ENCODE results near the gene CCDC106.

Gene CCDC106

DNA sequence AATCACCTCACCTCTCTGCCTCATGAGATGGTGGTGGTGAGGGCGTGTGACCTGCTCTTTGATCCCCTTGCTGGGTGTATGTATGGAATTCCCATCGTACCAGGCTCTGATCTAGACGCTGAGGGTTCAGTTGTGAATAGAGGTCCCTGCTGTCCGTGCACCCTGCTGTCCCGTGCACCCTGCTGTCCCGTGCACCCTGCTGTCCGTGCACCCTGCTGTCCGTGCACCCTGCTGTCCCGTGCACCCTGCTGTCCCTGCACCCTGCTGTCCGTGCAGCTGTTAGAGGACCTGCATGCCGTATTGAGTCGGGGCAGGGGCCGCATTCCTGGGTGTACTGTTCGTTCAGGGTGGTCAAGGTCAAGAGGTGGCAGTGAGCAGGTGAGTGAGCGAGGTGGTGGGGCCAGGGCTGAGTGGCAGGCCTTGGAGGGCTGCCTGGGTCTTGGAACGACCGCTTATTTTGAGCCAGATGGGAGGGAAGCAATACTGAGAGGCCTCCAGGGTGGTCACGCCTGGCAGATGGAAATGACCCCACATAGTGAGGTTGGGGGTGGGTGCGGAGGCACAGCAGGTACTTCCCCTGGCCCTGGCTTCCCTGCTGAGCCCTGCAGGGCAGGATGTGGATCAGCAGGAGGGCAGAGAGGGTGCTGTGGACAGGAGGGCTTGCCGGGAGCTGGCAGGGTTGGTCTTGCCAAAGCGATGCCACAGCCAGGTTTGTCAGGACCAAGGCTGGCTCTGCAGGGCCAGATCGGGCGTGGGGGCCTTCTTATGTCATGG is 22.5 kb downstream of the CCDC106 start:
- Histone ChIP-seq H3K36me3 (ENCODE audit: insufficient read depth, insufficient read length, low read length) (peaks cover 65% of the 10 kb centered on the region), H3K4me1 (ENCODE audit: insufficient read depth, insufficient read length) (peaks cover 11% of the 10 kb centered on the region)
- DNase-seq (ENCODE audit: low read depth, low spot score) = peak; percentile 25

GRCh38 chr19:55671054-55671378 is 23.0 kb downstream of the CCDC106 start:
- no peak overlapping the region for H3K9ac ChIP-seq (ENCODE audit: insufficient read length, low read depth)
- H3K9me3 ChIP-seq (ENCODE audit: insufficient read depth, low read length) = no peaks in the 10 kb centered on the region
- H3K36me3 ChIP-seq (ENCODE audit: insufficient read depth, insufficient read length, low read length) = peaks cover 61% of the 10 kb centered on the region
- no peak overlapping the region for H3K4me3 ChIP-seq (ENCODE audit: insufficient read length, low read depth)
- no peak for DNase-seq (ENCODE audit: low read depth, low spot score)
- peaks cover 11% of the 10 kb centered on the region for H3K4me1 ChIP-seq (ENCODE audit: insufficient read depth, insufficient read length)
- no peaks in the 10 kb centered on the region for H3K27me3 ChIP-seq (ENCODE audit: insufficient read depth, insufficient read length)
- TF ChIP-seq YY1 (IDR thresholded peaks at IDR 0.05; ENCODE audit: insufficient read depth, insufficient read length) (no peak), SUZ12 (IDR thresholded peaks at IDR 0.05; ENCODE audit: extremely low read depth, insufficient read depth, insufficient read length) (no peak), ZNF274 (IDR thresholded peaks at IDR 0.05; ENCODE audit: low read depth, low read length) (no peak)

More for the DNA sequence above, 22.5 kb downstream of the CCDC106 start:
- Histone ChIP-seq H3K9ac (ENCODE audit: insufficient read length, low read depth) (no peak overlapping the region), H3K9me3 (ENCODE audit: insufficient read depth, low read length) (no peaks in the 10 kb centered on the region), H3K27me3 (ENCODE audit: insufficient read depth, insufficient read length) (no peaks in the 10 kb centered on the region), H3K4me3 (ENCODE audit: insufficient read length, low read depth) (no peak overlapping the region)
- no peak for TF ChIP-seq ZNF274 (IDR thresholded peaks at IDR 0.05; ENCODE audit: low read depth, low read length)
- no peak for TF ChIP-seq SUZ12 (IDR thresholded peaks at IDR 0.05; ENCODE audit: extremely low read depth, insufficient read depth, insufficient read length)
- TF ChIP-seq YY1 (IDR thresholded peaks at IDR 0.05; ENCODE audit: insufficient read depth, insufficient read length) = no peak

GRCh38 chr19:55672418-55672817 is 24.4 kb downstream of the CCDC106 start:
- no peak overlapping the region for H3K4me3 ChIP-seq (ENCODE audit: insufficient read length, low read depth)
- no peak for TF ChIP-seq ZNF274 (IDR thresholded peaks at IDR 0.05; ENCODE audit: low read depth, low read length)
- TF ChIP-seq YY1 (IDR thresholded peaks at IDR 0.05; ENCODE audit: insufficient read depth, insufficient read length) = no peak
- TF ChIP-seq SUZ12 (IDR thresholded peaks at IDR 0.05; ENCODE audit: extremely low read depth, insufficient read depth, insufficient read length) = no peak
- H3K27me3 ChIP-seq (ENCODE audit: insufficient read depth, insufficient read length) = no peaks in the 10 kb centered on the region
- no peak overlapping the region for H3K9ac ChIP-seq (ENCODE audit: insufficient read length, low read depth)
- no peaks in the 10 kb centered on the region for H3K9me3 ChIP-seq (ENCODE audit: insufficient read depth, low read length)
- H3K4me1 ChIP-seq (ENCODE audit: insufficient read depth, insufficient read length) = peaks cover 4% of the 10 kb centered on the region
- peaks cover 57% of the 10 kb centered on the region for H3K36me3 ChIP-seq (ENCODE audit: insufficient read depth, insufficient read length, low read length)
- DNase-seq (ENCODE audit: low read depth, low spot score) = no peak

DNA sequence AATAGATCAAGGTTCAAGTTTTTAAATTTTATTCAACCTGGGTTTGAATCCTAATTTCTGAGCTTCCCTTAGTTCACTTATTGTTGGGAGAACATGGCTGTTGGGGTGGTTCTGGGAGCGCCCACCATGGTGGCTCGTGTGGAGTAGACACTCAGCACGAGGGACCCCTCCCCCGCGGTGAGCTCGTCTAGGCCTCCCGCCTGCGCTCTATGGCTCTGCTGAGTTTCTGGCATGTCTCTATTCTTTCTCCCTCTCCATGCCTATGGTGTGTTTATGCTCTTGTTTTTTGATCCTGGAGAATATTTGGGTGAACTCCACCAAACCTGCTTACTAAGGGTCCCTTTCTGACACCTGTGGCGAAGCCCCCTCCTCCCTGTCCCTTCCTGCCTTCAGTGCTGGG is 25.5 kb downstream of the CCDC106 start:
- DNase-seq (ENCODE audit: low read depth, low spot score) = no peak
- H3K4me3 ChIP-seq (ENCODE audit: insufficient read length, low read depth) = no peak overlapping the region
- peaks cover 4% of the 10 kb centered on the region for H3K4me1 ChIP-seq (ENCODE audit: insufficient read depth, insufficient read length)
- no peak for TF ChIP-seq ZNF274 (IDR thresholded peaks at IDR 0.05; ENCODE audit: low read depth, low read length)
- TF ChIP-seq YY1 (IDR thresholded peaks at IDR 0.05; ENCODE audit: insufficient read depth, insufficient read length) = no peak
- TF ChIP-seq SUZ12 (IDR thresholded peaks at IDR 0.05; ENCODE audit: extremely low read depth, insufficient read depth, insufficient read length) = no peak
- H3K27me3 ChIP-seq (ENCODE audit: insufficient read depth, insufficient read length) = no peaks in the 10 kb centered on the region
- peaks cover 58% of the 10 kb centered on the region for H3K36me3 ChIP-seq (ENCODE audit: insufficient read depth, insufficient read length, low read length)
- H3K9me3 ChIP-seq (ENCODE audit: insufficient read depth, low read length) = no peaks in the 10 kb centered on the region
- H3K9ac ChIP-seq (ENCODE audit: insufficient read length, low read depth) = no peak overlapping the region

DNA sequence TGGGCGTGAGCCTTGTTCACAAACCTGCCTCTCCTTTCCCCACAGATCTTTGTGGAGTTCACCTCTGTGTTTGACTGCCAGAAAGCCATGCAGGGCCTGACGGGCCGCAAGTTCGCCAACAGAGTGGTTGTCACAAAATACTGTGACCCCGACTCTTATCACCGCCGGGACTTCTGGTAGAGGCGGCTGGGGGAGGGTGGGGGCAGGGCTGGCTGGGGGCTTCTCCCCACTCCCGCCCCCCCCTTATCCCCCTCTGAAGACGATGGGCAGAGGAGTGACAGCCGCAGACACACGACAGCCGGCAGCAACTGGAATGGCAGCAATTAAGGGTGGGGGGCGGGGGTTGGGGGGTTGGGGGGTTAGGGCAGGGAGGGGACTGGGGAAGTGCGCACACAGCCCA is 25.9 kb downstream of the CCDC106 start:
- TF ChIP-seq ZNF274 (IDR thresholded peaks at IDR 0.05; ENCODE audit: low read depth, low read length) (no peak), YY1 (IDR thresholded peaks at IDR 0.05; ENCODE audit: insufficient read depth, insufficient read length) (no peak), SUZ12 (IDR thresholded peaks at IDR 0.05; ENCODE audit: extremely low read depth, insufficient read depth, insufficient read length) (no peak)
- peaks cover 4% of the 10 kb centered on the region for H3K4me1 ChIP-seq (ENCODE audit: insufficient read depth, insufficient read length)
- H3K9ac ChIP-seq (ENCODE audit: insufficient read length, low read depth) = no peak overlapping the region
- H3K36me3 ChIP-seq (ENCODE audit: insufficient read depth, insufficient read length, low read length) = peaks cover 59% of the 10 kb centered on the region
- no peaks in the 10 kb centered on the region for H3K27me3 ChIP-seq (ENCODE audit: insufficient read depth, insufficient read length)
- H3K4me3 ChIP-seq (ENCODE audit: insufficient read length, low read depth) = peak overlapping the region; percentile 32
- no peak for DNase-seq (ENCODE audit: low read depth, low spot score)
- no peaks in the 10 kb centered on the region for H3K9me3 ChIP-seq (ENCODE audit: insufficient read depth, low read length)

DNA sequence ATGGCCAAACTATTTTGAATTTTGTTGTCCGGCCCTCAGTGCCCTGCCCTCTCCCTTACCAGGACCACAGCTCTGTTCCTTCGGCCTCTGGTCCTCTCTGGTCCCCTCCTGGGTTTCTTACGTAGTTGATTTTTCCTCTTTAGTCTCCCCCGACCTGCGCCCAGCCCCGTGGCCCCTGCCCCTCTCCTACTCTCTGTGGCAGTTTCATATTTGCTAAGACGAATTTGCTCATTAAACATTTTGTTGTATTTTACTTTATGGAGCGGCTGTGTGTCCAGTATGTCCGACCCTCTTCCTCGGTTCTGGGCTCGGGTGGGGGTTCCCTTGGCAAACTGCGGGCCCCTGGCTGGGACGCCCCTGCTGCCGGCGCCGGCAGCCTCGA is 26.4 kb downstream of the CCDC106 start:
- no peak for DNase-seq (ENCODE audit: low read depth, low spot score)
- no peak for TF ChIP-seq YY1 (IDR thresholded peaks at IDR 0.05; ENCODE audit: insufficient read depth, insufficient read length)
- TF ChIP-seq SUZ12 (IDR thresholded peaks at IDR 0.05; ENCODE audit: extremely low read depth, insufficient read depth, insufficient read length) = no peak
- no peak for TF ChIP-seq ZNF274 (IDR thresholded peaks at IDR 0.05; ENCODE audit: low read depth, low read length)
- no peaks in the 10 kb centered on the region for H3K27me3 ChIP-seq (ENCODE audit: insufficient read depth, insufficient read length)
- peak overlapping the region; percentile 99 for H3K9ac ChIP-seq (ENCODE audit: insufficient read length, low read depth)
- H3K4me1 ChIP-seq (ENCODE audit: insufficient read depth, insufficient read length) = peaks cover 4% of the 10 kb centered on the region
- H3K36me3 ChIP-seq (ENCODE audit: insufficient read depth, insufficient read length, low read length) = peaks cover 59% of the 10 kb centered on the region
- no peaks in the 10 kb centered on the region for H3K9me3 ChIP-seq (ENCODE audit: insufficient read depth, low read length)
- H3K4me3 ChIP-seq (ENCODE audit: insufficient read length, low read depth) = peak overlapping the region; percentile 32

DNA sequence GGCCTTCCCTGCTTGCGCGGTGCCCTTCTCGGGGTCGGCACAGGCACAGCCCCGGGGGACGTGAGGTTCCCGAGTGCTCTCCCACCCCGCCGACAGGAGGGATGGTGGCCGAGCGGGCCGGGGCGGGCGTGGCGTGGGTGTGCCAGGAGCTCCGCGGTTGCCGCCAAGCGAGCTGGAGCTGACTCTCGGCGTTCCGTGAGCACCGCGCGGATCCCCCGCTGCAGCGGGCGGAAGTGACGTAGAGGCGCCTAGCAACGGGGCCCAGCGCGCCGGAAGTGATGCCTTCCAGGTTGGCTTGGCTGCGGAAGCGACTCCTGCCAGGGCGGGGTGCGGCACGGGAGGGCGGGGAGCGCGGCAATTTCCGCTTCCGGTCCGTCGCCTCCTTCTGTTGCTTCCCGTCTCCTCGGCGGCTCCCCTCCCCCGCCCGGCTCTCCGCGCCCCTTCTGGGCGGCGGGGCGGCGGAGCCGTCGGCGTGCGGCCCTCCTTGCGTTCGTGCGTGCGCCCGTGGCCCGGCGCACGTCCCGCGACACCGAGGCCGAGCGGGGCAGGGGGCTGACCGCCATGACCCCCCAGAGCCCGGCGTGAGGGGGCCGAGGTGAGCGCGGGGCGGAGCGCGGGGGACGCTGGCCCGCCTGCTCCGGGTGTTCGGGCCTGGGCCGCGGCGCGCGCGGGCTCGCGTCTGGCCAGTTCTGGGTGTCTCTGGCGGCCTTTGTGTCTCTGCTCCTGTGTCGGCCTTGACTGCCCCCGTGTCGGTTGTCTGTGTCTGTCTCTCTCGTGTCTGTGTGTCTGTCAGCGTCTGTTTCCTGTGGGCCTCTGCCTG is 27.0 kb downstream of the CCDC106 start, which contains the start of gene EPN1:
Gene EPN1, plus strand, starts transcription at position 386 of the 820 bp plus-strand sequence. CDS start 3,402 bp downstream, outside the sequence.
- TF ChIP-seq SUZ12 (IDR thresholded peaks at IDR 0.05; ENCODE audit: extremely low read depth, insufficient read depth, insufficient read length) = no peak
- no peak for TF ChIP-seq YY1 (IDR thresholded peaks at IDR 0.05; ENCODE audit: insufficient read depth, insufficient read length)
- no peak for TF ChIP-seq ZNF274 (IDR thresholded peaks at IDR 0.05; ENCODE audit: low read depth, low read length)
- Histone ChIP-seq H3K4me3 (ENCODE audit: insufficient read length, low read depth) (peak within 1 kb of the TSS; percentile 93), H3K9me3 (ENCODE audit: insufficient read depth, low read length) (no peaks in the 10 kb centered on the region), H3K36me3 (ENCODE audit: insufficient read depth, insufficient read length, low read length) (peaks cover 58% of the 10 kb centered on the region), H3K4me1 (ENCODE audit: insufficient read depth, insufficient read length) (peaks cover 4% of the 10 kb centered on the region), H3K27me3 (ENCODE audit: insufficient read depth, insufficient read length) (no peaks in the 10 kb centered on the region), H3K9ac (ENCODE audit: insufficient read length, low read depth) (peak within 1 kb of the TSS; percentile 99)
- peak; percentile 90 for DNase-seq (ENCODE audit: low read depth, low spot score)

Measured in NT2/D1 (cell line).